Smooth muscle cell (in vitro differentiated cells): Measurements from ENCODE around the gene TECTA. TPM values are rescaled to one million over a fixed set of nuclear protein-coding genes. Genes with fewer than 3 reads are reported as not detected.

Source experiments
- DNase-seq: peaks from one replicate; lab custom pipeline; 2025; ENCODE audit not compliant: unreplicated experiment; lab: John Stamatoyannopoulos, UW
- H2AFZ ChIP-seq: fragments of 200-600 bp; sonication (generic); 2 replicates; pipeline ENCODE4 v1.6.0; 2016; ENCODE audit warnings: antibody characterized with exemption, low read depth, mild to moderate bottlenecking
- H3F3A ChIP-seq: fragments of 200-600 bp; sonication (generic); 2 replicates; pipeline ENCODE4 v1.6.0; 2017; ENCODE audit warnings: antibody characterized with exemption, low read depth
- H3K27ac ChIP-seq: fragments of 200-600 bp; sonication (generic); 2 replicates; pipeline ENCODE4 v1.5.1; 2016; ENCODE audit warnings: low read depth, mild to moderate bottlenecking
- H3K27me3 ChIP-seq: fragments of 200-600 bp; sonication (generic); 2 replicates; pipeline ENCODE4 v1.6.1; 2016; ENCODE audit warnings: low read depth, mild to moderate bottlenecking
- H3K36me3 ChIP-seq: fragments of 200-600 bp; sonication (generic); 2 replicates; pipeline ENCODE4 v1.5.1; 2016; ENCODE audit warnings: low read depth
- H3K4me1 ChIP-seq: fragments of 200-600 bp; sonication (generic); 2 replicates; pipeline ENCODE4 v1.5.1; 2016; ENCODE audit warnings: low read depth
- H3K4me2 ChIP-seq: fragments of 200-600 bp; sonication (generic); 2 replicates; pipeline ENCODE4 v1.6.0; 2016; ENCODE audit warnings: mild to moderate bottlenecking
- H3K4me3 ChIP-seq: fragments of 200-600 bp; sonication (generic); 2 replicates; pipeline ENCODE4 v1.5.1; 2016; ENCODE audit warnings: mild to moderate bottlenecking
- H3K79me2 ChIP-seq: fragments of 200-600 bp; sonication (generic); 2 replicates; pipeline ENCODE4 v1.6.0; 2016; ENCODE audit warnings: low read depth, mild to moderate bottlenecking
- H3K9ac ChIP-seq: fragments of 200-600 bp; sonication (generic); 2 replicates; pipeline ENCODE4 v1.6.0; 2016; ENCODE audit warnings: low read depth
- H3K9me3 ChIP-seq: fragments of 200-600 bp; sonication (generic); replicated peaks from 2 replicates; pipeline ENCODE4 v1.5.1; 2016; ENCODE audit warnings: low read depth
- H4K20me1 ChIP-seq: fragments of 200-600 bp; sonication (generic); 2 replicates; pipeline ENCODE4 v1.6.0; 2016; ENCODE audit warnings: low read depth
- CTCF ChIP-seq: fragments of 200-600 bp; sonication (generic); IDR thresholded peaks from 2 replicates; pipeline ENCODE4 v1.5.1; 2017; ENCODE audit warnings: borderline replicate concordance, mild to moderate bottlenecking, antibody characterized with exemption; ENCODE audit not compliant: insufficient read depth, poor library complexity, severe bottlenecking
- WGBS: methylation state at CpG from one replicate; pipeline ENCODE4 v1.1.7; 2016; ENCODE audit warnings: low lambda C conversion rate; 5-methylcytosine and 5-hydroxymethylcytosine counted together
- polyA plus RNA-seq: library from polyadenylated mRNA; unstranded; fragments of >200 nt; fragmentation: Nextera tagmentation; extraction: Ambion mirVana; gene quantifications from 2 replicates; pipeline ENCODE4 v1.2.1, GENCODE V29; 2016
- total RNA-seq: library from RNA; depleted of rRNA; stranded (reverse); fragments of >200 nt; gene quantifications from 2 replicates; pipeline ENCODE4 v1.2.3, GENCODE V29; 2014

The TECTA gene
- total and polyA plus RNA-seq, 2 experiments from 2014 or later = 0.59 to 1.5 TPM

GRCh38 chr11:121188776-121189175 is 87.7 kb downstream of the TECTA start:
- no peak for TF ChIP-seq CTCF
- H2AFZ ChIP-seq = no peak overlapping the region
- H3K9me3 ChIP-seq = no peaks in the 10 kb centered on the region
- no peaks in the 10 kb centered on the region for H3F3A ChIP-seq
- H3K4me3 ChIP-seq = no peak overlapping the region
- no peaks in the 10 kb centered on the region for H4K20me1 ChIP-seq
- H3K36me3 ChIP-seq = no peaks in the 10 kb centered on the region
- no peaks in the 10 kb centered on the region for H3K4me1 ChIP-seq
- H3K9ac ChIP-seq = no peak overlapping the region
- no peak overlapping the region for H3K4me2 ChIP-seq
- H3K27me3 ChIP-seq = peaks cover 17% of the 10 kb centered on the region
- no peak overlapping the region for H3K27ac ChIP-seq
- H3K79me2 ChIP-seq = no peaks in the 10 kb centered on the region
- no peak for DNase-seq

- no peak overlapping the region for H3K27ac ChIP-seq
- H3K36me3 ChIP-seq = no peaks in the 10 kb centered on the region
- no peaks in the 10 kb centered on the region for H3F3A ChIP-seq
- DNase-seq = no peak
- no peaks in the 10 kb centered on the region for H4K20me1 ChIP-seq
- no peaks in the 10 kb centered on the region for H3K79me2 ChIP-seq
- no peak overlapping the region for H3K4me3 ChIP-seq
- TF ChIP-seq CTCF = no peak
- no peak overlapping the region for H3K4me2 ChIP-seq
- no peak overlapping the region for H3K9ac ChIP-seq
- no peaks in the 10 kb centered on the region for H3K9me3 ChIP-seq
- no peaks in the 10 kb centered on the region for H3K4me1 ChIP-seq
- H3K27me3 ChIP-seq = peaks cover 2% of the 10 kb centered on the region
- WGBS = 66% methylated on average over 5 of the region's 5 CpGs
- no peak overlapping the region for H2AFZ ChIP-seq
These were observed 90.8 kb downstream of the TECTA start for GRCh38 chr11:121191818-121192217.

- H3K36me3 ChIP-seq = no peaks in the 10 kb centered on the region
- H3K4me2 ChIP-seq = peak overlapping the region; percentile 75
- H3K27me3 ChIP-seq = no peaks in the 10 kb centered on the region
- no peak overlapping the region for H2AFZ ChIP-seq
- H3K9ac ChIP-seq = no peak overlapping the region
- peaks cover 9% of the 10 kb centered on the region for H3K4me1 ChIP-seq
- H3K27ac ChIP-seq = no peak overlapping the region
- WGBS = 36% methylated on average over 13 of the region's 13 CpGs
- TF ChIP-seq CTCF = peak; percentile 89
- no peaks in the 10 kb centered on the region for H3K9me3 ChIP-seq
- DNase-seq = no peak
- H3K4me3 ChIP-seq = no peak overlapping the region
- H3K79me2 ChIP-seq = no peaks in the 10 kb centered on the region
- H4K20me1 ChIP-seq = no peaks in the 10 kb centered on the region
- no peaks in the 10 kb centered on the region for H3F3A ChIP-seq
These were observed 93.9 kb downstream of the TECTA start for GRCh38 chr11:121194731-121195596.

- no peak for TF ChIP-seq CTCF
- H3K36me3 ChIP-seq = no peaks in the 10 kb centered on the region
- no peak overlapping the region for H3K4me3 ChIP-seq
- no peak for DNase-seq
- peaks cover 9% of the 10 kb centered on the region for H3K4me1 ChIP-seq
- no peaks in the 10 kb centered on the region for H3K79me2 ChIP-seq
- H4K20me1 ChIP-seq = no peaks in the 10 kb centered on the region
- no peak overlapping the region for H3K4me2 ChIP-seq
- peak overlapping the region; percentile 47 for H2AFZ ChIP-seq
- H3K9ac ChIP-seq = no peak overlapping the region
- 74% methylated on average over 5 of the region's 5 CpGs for WGBS
- no peaks in the 10 kb centered on the region for H3K27me3 ChIP-seq
- no peaks in the 10 kb centered on the region for H3F3A ChIP-seq
- no peaks in the 10 kb centered on the region for H3K9me3 ChIP-seq
- no peak overlapping the region for H3K27ac ChIP-seq
These were observed 97.4 kb downstream of the TECTA start for GRCh38 chr11:121198491-121198890.
